RWPE2 (cell line): ENCODE measurements around the gene SESTD1.
A peak's percentile ranks its signal among the peaks of the same experiment; 100 is the strongest.

Experiments used
- ATAC-seq: fragments of 200-7000 bp; cut with Tn5 transposase; 3 replicates; pipeline ENCODE4 v1.9.1; 2021; ENCODE audit warnings: low read depth
- DNase-seq: peaks from one replicate; pipeline ENCODE4 v3.0.0-alpha.2; 2020; ENCODE audit warnings: low spot score
- H3K27ac ChIP-seq: fragments of 450-650 bp; 2 replicates; pipeline ENCODE4 v1.5.1; 2017; ENCODE audit warnings: mild to moderate bottlenecking; ENCODE audit not compliant: poor library complexity, severe bottlenecking
- H3K27me3 ChIP-seq: fragments of 250-450 bp; sonication (Bioruptor Pico); 2 replicates; pipeline ENCODE4 v1.5.1; 2021; ENCODE audit warnings: mild to moderate bottlenecking, moderate library complexity; ENCODE audit not compliant: insufficient read depth, poor library complexity, severe bottlenecking
- H3K36me3 ChIP-seq: fragments of 250-450 bp; sonication (Bioruptor Pico); 2 replicates; pipeline ENCODE4 v1.5.1; 2020; ENCODE audit warnings: low read depth, mild to moderate bottlenecking, moderate library complexity
- H3K4me1 ChIP-seq: fragments of 250-450 bp; sonication (Bioruptor Pico); 2 replicates; pipeline ENCODE4 v1.5.1; 2021; ENCODE audit warnings: mild to moderate bottlenecking, moderate library complexity; ENCODE audit not compliant: insufficient read depth, poor library complexity, severe bottlenecking
- H3K4me3 ChIP-seq: fragments of 250-450 bp; sonication (Bioruptor Pico); 2 replicates; pipeline ENCODE4 v1.5.1; 2021; ENCODE audit warnings: mild to moderate bottlenecking, moderate library complexity; ENCODE audit not compliant: severe bottlenecking
- H3K9me3 ChIP-seq: fragments of 250-450 bp; sonication (Bioruptor Pico); 2 replicates; pipeline ENCODE4 v1.5.1; 2021; ENCODE audit warnings: mild to moderate bottlenecking, moderate library complexity; ENCODE audit not compliant: severe bottlenecking
- CTCF ChIP-seq: fragments of 450-650 bp; IDR thresholded peaks from one replicate; pipeline ENCODE4 v1.5.1; 2017; ENCODE audit warnings: mild to moderate bottlenecking, moderate library complexity; ENCODE audit not compliant: poor library complexity, severe bottlenecking

Gene SESTD1

GRCh38 chr2:179275253-179276012, 10.8 kb upstream of the SESTD1 start:
- Histone ChIP-seq H3K27me3 (no peaks in the 10 kb centered on the region), H3K9me3 (no peaks in the 10 kb centered on the region), H3K36me3 (no peaks in the 10 kb centered on the region), H3K4me3 (no peak overlapping the region), H3K27ac (no peak overlapping the region), H3K4me1 (peaks cover 30% of the 10 kb centered on the region)
- TF ChIP-seq CTCF, result no peak
- ATAC-seq (no peak), DNase-seq (no peak)

GRCh38 chr2:179274749-179275148, 10.1 kb upstream of the SESTD1 start:
- no peak overlapping the region for H3K27ac ChIP-seq
- H3K36me3 ChIP-seq, result no peaks in the 10 kb centered on the region
- no peak for TF ChIP-seq CTCF
- H3K4me3 ChIP-seq, result no peak overlapping the region
- peaks cover 30% of the 10 kb centered on the region for H3K4me1 ChIP-seq
- H3K27me3 ChIP-seq, result no peaks in the 10 kb centered on the region
- DNase-seq (no peak), ATAC-seq (no peak)
- no peaks in the 10 kb centered on the region for H3K9me3 ChIP-seq

- DNase-seq (no peak), ATAC-seq (no peak)
- Histone ChIP-seq H3K27ac (no peak overlapping the region), H3K27me3 (no peaks in the 10 kb centered on the region), H3K4me1 (peaks cover 35% of the 10 kb centered on the region), H3K36me3 (no peaks in the 10 kb centered on the region), H3K9me3 (no peaks in the 10 kb centered on the region), H3K4me3 (no peak overlapping the region)
- TF ChIP-seq CTCF, result no peak
These were observed 8.9 kb upstream of the SESTD1 start for GRCh38 chr2:179273461-179273962.

- H3K27ac ChIP-seq, result peak overlapping the region; percentile 43
- H3K27me3 ChIP-seq, result no peaks in the 10 kb centered on the region
- H3K36me3 ChIP-seq, result no peaks in the 10 kb centered on the region
- H3K4me1 ChIP-seq, result peaks cover 34% of the 10 kb centered on the region
- no peaks in the 10 kb centered on the region for H3K9me3 ChIP-seq
- DNase-seq, result no peak
- no peak for TF ChIP-seq CTCF
- ATAC-seq, result peak; percentile 62
- H3K4me3 ChIP-seq, result no peak overlapping the region
These were observed 8.0 kb upstream of the SESTD1 start for GRCh38 chr2:179272406-179273192.
